K562 (cell line): Measurements from ENCODE around the gene ZNF148. TPM values are rescaled to one million over a fixed set of nuclear protein-coding genes. Genes with fewer than 3 reads are reported as not detected.

ENCODE experiments used
- BCOR ChIP-seq: fragments of 450-650 bp; IDR thresholded peaks from 2 replicates; pipeline ENCODE4 v1.6.1; 2016
- CBFA2T3 ChIP-seq: fragments of 450-650 bp; IDR thresholded peaks from 2 replicates; pipeline ENCODE4 v1.6.1; 2017
- CCNT2 ChIP-seq: IDR thresholded peaks from 2 replicates; pipeline ENCODE4 v1.6.1; 2011; ENCODE audit warnings: borderline replicate concordance, low read depth, mild to moderate bottlenecking, moderate library complexity, mixed read lengths, low read length; ENCODE audit not compliant: insufficient read length; ENCODE audit errors: extremely low read depth
- COPS2 ChIP-seq: fragments of 450-650 bp; conservative IDR thresholded peaks from 2 replicates; pipeline ENCODE4 v1.6.1; 2016; ENCODE audit warnings: mild to moderate bottlenecking, moderate library complexity
- ELK1 ChIP-seq: sonication (generic); formaldehyde crosslinking; IDR thresholded peaks from 2 replicates; pipeline ENCODE4 v1.8.1; 2022; ENCODE audit warnings: missing genetic modification reagents
- EP300 ChIP-seq: IDR thresholded peaks from 2 replicates; pipeline ENCODE4 v1.6.1; 2012; ENCODE audit warnings: low read length, improper control_type of control experiment
- HDAC3 ChIP-seq: fragments of 450-650 bp; IDR thresholded peaks from 2 replicates; pipeline ENCODE4 v1.6.1; 2018; ENCODE audit warnings: borderline replicate concordance, mild to moderate bottlenecking, moderate library complexity; ENCODE audit not compliant: partially characterized antibody
- HIVEP1 ChIP-seq: fragments of 250-450 bp; sonication (Bioruptor Pico); IDR thresholded peaks from 2 replicates; pipeline ENCODE4 v1.4.0; 2020; ENCODE audit warnings: mild to moderate bottlenecking
- RBM15 ChIP-seq: fragments of 200-400 bp; formaldehyde crosslinking; IDR thresholded peaks from 2 replicates; pipeline ENCODE4 v1.6.1; 2018; ENCODE audit warnings: mild to moderate bottlenecking, low read length, moderate library complexity; ENCODE audit not compliant: insufficient read depth
- SNRNP70 ChIP-seq: fragments of 200-400 bp; formaldehyde crosslinking; optimal IDR thresholded peaks from 2 replicates; pipeline ENCODE3; 2017; ENCODE audit warnings: low read depth, low read length
- TAF1 ChIP-seq: IDR thresholded peaks from 2 replicates; pipeline ENCODE4 v1.6.1; 2011; ENCODE audit warnings: mild to moderate bottlenecking, low read length, moderate library complexity; ENCODE audit not compliant: insufficient read depth, control insufficient read depth, severe bottlenecking; ENCODE audit errors: extremely low read depth
- TAF9B ChIP-seq: fragments of 450-650 bp; IDR thresholded peaks from 2 replicates; pipeline ENCODE4 v1.6.1; 2018; ENCODE audit warnings: mild to moderate bottlenecking; ENCODE audit not compliant: partially characterized antibody
- ZBTB26 ChIP-seq: fragments of 450-650 bp; formaldehyde crosslinking; IDR thresholded peaks from 2 replicates; pipeline ENCODE4 v1.4.0; 2022; ENCODE audit warnings: missing genetic modification characterization
- ZNF140 ChIP-seq: fragments of 250-450 bp; sonication (Bioruptor Pico); IDR thresholded peaks from 2 replicates; pipeline ENCODE4 v1.8.0; 2021; ENCODE audit warnings: moderate library complexity, mild to moderate bottlenecking, inconsistent platforms
- polyA plus RNA-seq, 8 experiments: library from polyadenylated mRNA; depleted of rRNA in 4 of 8; stranded (reverse) in 5 of 8; unstranded in 3 of 8; fragments of >200 nt; fragmentation: Nextera tagmentation in 2 of 8; fragmentation: Illumina TruSeq in 1 of 8; extraction: Ambion mirVana in 2 of 8; extraction: Trizol in 1 of 8; gene quantifications; 2 replicates each; pipeline versions ENCODE4 v1.2.1 to v1.2.3, GENCODE V29; 2011 to 2014; ENCODE audit warnings: inconsistent platforms in 1 of 8, missing spikeins in 1 of 8
- total RNA-seq, 7 experiments: library from RNA; depleted of rRNA in 6 of 7; stranded (reverse); fragments of >200 nt in 6 of 7; fragmentation: Illumina TruSeq in 2 of 7; extraction: Trizol in 2 of 7; gene quantifications; 2 replicates each; pipeline versions ENCODE4 v1.2.1 to v1.2.3, GENCODE V29; 2011 to 2021; ENCODE audit warnings: low replicate concordance in 1 of 7
- TF ChIP-seq, protein P1 (sequence below): sonication (generic); formaldehyde crosslinking; IDR thresholded peaks from 2 replicates; pipeline ENCODE4 v1.8.0; 2022; ENCODE audit warnings: mild to moderate bottlenecking, missing genetic modification reagents
- TF ChIP-seq, protein P2 (sequence below): sonication (generic); formaldehyde crosslinking; IDR thresholded peaks from 2 replicates; pipeline ENCODE4 v1.8.1; 2023; ENCODE audit warnings: mild to moderate bottlenecking, missing genetic modification reagents
- TF ChIP-seq, protein P3 (sequence below): sonication (generic); formaldehyde crosslinking; IDR thresholded peaks from 2 replicates; pipeline ENCODE4 v1.8.0; 2022; ENCODE audit warnings: mild to moderate bottlenecking, low read depth, missing genetic modification reagents

ZNF148 gene
- total and polyA plus RNA-seq, 9 of the 15 experiments (the other 6 are each of a cell fraction or from before 2014, with no cell fraction given), result 2.7 to 15.1 (median 8.3) TPM

DNA sequence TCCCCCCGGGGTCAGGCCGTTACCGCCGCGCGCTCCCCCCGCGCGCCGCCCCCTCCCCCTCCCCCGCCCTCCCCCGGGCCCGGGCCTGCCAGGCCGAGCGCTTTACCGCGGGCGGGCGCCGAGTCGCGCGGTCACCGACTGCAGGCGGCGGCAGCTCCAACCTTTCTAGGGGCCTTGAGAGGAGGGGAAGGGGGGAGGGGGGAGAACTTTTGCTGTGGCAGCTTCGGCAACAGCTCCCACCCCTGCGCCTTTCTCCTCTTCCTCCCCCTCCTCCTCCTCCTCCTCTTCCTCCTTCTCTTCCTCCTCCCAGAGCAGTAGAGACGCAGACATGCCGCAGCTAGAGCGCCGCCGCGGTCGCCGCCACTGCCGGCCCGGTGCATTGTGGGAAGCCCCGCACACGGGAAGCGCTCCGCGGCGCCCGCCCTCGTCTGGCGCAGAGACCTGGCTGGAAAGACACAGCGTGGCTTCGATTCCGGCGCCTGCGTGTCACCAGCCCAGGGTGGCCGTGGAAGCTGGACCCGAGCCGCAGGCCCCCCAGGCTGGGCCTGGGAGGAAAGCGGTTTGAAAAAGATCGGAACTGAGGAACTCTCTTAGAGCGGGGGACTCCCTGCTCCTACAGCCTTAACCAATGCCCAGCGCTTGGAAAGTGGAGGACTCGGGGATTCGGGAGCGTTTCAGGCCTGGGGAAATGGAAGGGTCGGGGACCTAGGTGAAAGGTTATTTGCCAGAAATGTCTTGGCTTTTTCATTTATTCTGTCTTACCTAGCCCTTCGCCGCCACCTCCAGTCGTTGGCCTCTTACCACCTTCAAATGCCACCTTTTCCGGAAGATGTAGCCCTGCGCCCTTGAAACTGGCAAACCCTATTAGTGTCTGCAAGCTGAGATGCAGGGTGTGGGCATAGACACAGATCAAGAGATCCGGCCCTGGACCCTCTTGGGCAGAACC is at the start of gene ZNF148 (continued):
- TF ChIP-seq, protein P1, sequence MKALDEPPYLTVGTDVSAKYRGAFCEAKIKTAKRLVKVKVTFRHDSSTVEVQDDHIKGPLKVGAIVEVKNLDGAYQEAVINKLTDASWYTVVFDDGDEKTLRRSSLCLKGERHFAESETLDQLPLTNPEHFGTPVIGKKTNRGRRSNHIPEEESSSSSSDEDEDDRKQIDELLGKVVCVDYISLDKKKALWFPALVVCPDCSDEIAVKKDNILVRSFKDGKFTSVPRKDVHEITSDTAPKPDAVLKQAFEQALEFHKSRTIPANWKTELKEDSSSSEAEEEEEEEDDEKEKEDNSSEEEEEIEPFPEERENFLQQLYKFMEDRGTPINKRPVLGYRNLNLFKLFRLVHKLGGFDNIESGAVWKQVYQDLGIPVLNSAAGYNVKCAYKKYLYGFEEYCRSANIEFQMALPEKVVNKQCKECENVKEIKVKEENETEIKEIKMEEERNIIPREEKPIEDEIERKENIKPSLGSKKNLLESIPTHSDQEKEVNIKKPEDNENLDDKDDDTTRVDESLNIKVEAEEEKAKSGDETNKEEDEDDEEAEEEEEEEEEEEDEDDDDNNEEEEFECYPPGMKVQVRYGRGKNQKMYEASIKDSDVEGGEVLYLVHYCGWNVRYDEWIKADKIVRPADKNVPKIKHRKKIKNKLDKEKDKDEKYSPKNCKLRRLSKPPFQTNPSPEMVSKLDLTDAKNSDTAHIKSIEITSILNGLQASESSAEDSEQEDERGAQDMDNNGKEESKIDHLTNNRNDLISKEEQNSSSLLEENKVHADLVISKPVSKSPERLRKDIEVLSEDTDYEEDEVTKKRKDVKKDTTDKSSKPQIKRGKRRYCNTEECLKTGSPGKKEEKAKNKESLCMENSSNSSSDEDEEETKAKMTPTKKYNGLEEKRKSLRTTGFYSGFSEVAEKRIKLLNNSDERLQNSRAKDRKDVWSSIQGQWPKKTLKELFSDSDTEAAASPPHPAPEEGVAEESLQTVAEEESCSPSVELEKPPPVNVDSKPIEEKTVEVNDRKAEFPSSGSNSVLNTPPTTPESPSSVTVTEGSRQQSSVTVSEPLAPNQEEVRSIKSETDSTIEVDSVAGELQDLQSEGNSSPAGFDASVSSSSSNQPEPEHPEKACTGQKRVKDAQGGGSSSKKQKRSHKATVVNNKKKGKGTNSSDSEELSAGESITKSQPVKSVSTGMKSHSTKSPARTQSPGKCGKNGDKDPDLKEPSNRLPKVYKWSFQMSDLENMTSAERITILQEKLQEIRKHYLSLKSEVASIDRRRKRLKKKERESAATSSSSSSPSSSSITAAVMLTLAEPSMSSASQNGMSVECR (CRISPR knock-in tag), result no peak
- TF ChIP-seq EP300 (no peak), CCNT2 (peak; percentile 74), COPS2 (no peak), TAF9B (peak; percentile 79), RBM15 (no peak), HDAC3 (no peak), HIVEP1 (CRISPR knock-in tag) (no peak), ELK1 (CRISPR knock-in tag) (no peak), ZNF140 (CRISPR knock-in tag) (no peak), TAF1 (peak; percentile 94), CBFA2T3 (no peak), SNRNP70 (no peak), BCOR (peak; percentile 62; the same call in 1 of the 2 replicates), ZBTB26 (CRISPR knock-in tag) (no peak)
- TF ChIP-seq, protein P2, sequence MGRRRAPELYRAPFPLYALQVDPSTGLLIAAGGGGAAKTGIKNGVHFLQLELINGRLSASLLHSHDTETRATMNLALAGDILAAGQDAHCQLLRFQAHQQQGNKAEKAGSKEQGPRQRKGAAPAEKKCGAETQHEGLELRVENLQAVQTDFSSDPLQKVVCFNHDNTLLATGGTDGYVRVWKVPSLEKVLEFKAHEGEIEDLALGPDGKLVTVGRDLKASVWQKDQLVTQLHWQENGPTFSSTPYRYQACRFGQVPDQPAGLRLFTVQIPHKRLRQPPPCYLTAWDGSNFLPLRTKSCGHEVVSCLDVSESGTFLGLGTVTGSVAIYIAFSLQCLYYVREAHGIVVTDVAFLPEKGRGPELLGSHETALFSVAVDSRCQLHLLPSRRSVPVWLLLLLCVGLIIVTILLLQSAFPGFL (CRISPR knock-in tag), result no peak
- TF ChIP-seq, protein P3, sequence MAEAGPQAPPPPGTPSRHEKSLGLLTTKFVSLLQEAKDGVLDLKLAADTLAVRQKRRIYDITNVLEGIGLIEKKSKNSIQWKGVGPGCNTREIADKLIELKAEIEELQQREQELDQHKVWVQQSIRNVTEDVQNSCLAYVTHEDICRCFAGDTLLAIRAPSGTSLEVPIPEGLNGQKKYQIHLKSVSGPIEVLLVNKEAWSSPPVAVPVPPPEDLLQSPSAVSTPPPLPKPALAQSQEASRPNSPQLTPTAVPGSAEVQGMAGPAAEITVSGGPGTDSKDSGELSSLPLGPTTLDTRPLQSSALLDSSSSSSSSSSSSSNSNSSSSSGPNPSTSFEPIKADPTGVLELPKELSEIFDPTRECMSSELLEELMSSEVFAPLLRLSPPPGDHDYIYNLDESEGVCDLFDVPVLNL (CRISPR knock-in tag), result no peak
